Measurements from ENCODE around the gene SMAD4.

SMAD4 gene

DNA sequence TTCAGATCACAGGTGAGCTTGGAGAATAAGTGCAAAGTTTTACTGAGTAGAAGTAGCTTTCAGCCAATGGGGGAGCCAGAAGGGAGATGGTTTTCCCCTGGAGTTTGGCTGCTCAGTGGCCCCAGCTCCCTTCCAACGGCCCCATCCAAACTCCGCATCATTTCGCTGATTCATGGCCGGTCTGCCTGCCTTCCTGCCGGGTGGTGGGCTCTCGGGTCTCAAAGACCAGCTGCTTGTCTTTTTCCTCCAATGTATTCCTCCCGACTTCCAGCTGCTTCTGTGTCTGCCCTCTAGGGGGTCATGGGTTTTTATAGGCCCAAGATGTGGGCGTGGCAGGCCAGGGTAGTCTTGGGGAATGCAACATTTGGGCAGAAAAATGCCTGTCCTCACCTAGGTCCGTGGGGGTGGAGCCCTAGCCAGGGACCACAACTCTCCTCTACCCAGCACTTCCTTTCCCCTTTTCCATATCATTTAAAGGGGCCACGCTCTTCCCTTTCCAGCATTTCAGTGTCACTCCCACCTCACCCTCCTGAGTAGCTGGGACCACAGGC is 94.0 kb downstream of the SMAD4 start:
- H3K36me3 Mint-ChIP-seq, result no peaks in the 10 kb centered on the region
- DNase-seq (ENCODE audit: low spot score in 2 of 2), result no peak
- peak overlapping the region; percentile 74 for H3K27ac Mint-ChIP-seq
- no peak overlapping the region for H3K4me3 Mint-ChIP-seq
- no peaks in the 10 kb centered on the region for H3K4me1 Mint-ChIP-seq
- no peak for ATAC-seq
- H3K9me3 Mint-ChIP-seq, result no peaks in the 10 kb centered on the region

DNA sequence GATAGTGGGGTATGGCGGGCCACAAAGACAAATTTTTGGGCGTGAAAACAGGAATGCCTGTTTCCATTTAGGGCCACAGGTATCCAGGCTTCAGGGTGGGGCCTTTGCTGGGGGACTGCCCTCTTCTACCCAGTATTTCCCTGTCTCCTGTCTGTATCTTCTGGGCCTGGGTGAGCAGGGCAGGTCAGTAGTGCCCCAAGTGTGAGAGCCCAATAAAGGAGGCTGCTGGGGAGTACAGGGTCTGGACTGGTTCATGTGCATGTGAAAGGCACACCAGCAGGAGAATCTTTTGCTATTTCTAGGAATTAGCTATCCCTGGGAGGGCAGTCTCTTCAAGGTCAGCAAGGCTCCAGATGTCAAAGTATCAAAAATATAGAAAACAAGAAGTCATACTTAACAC is 96.0 kb downstream of the SMAD4 start:
- Mint-ChIP-seq H3K9me3 (no peaks in the 10 kb centered on the region), H3K4me3 (no peak overlapping the region), H3K27ac (peak overlapping the region; percentile 48), H3K4me1 (no peaks in the 10 kb centered on the region), H3K36me3 (no peaks in the 10 kb centered on the region)
- DNase-seq (ENCODE audit: low spot score in 2 of 2), result no peak
- no peak for ATAC-seq

DNA sequence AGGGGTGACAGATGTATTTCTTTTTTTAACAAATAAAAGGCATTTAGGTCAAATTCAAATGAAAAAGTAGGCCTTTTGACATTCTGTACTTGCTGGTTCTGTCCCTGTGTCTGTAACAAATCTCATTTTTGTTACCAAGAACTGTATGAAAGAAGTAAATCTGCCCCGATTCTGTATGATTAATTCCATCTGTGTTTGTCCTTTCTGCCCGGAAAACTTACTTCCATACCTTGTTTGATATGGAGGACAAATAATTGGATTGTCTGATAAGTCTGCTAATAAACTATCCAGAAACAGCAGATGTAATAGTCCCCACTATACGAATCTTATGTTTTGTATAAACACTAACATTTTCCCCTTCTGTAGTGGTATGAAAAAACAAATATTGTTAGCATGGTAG is 97.7 kb downstream of the SMAD4 start:
- Mint-ChIP-seq H3K27ac (no peak overlapping the region), H3K4me3 (no peak overlapping the region), H3K4me1 (no peaks in the 10 kb centered on the region), H3K9me3 (no peaks in the 10 kb centered on the region), H3K36me3 (no peaks in the 10 kb centered on the region)
- ATAC-seq, result no peak
- no peak for DNase-seq (ENCODE audit: low spot score in 2 of 2)

DNA sequence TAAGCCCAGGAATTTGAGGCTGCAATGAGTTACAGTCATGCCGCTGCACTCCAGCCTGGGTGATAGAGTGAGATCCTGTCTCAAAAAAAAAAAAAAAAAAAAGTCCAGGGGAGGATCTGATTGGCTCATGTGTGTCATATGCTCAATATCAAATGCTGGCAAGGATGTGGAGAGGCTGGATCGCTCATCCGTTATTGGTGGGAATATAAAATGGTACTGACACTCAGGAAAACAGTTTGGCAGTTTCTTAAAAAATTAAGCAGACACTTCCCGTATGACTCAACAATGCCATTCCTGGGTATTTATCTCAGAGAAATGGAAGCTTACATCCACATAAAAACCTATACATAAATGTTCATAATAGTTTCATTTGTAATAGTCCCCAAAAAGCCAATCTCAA is 98.5 kb downstream of the SMAD4 start:
- ATAC-seq (no peak), DNase-seq (ENCODE audit: low spot score in 2 of 2) (no peak)
- Mint-ChIP-seq H3K4me1 (no peaks in the 10 kb centered on the region), H3K36me3 (no peaks in the 10 kb centered on the region), H3K9me3 (no peaks in the 10 kb centered on the region), H3K4me3 (no peak overlapping the region), H3K27ac (no peak overlapping the region)

DNA sequence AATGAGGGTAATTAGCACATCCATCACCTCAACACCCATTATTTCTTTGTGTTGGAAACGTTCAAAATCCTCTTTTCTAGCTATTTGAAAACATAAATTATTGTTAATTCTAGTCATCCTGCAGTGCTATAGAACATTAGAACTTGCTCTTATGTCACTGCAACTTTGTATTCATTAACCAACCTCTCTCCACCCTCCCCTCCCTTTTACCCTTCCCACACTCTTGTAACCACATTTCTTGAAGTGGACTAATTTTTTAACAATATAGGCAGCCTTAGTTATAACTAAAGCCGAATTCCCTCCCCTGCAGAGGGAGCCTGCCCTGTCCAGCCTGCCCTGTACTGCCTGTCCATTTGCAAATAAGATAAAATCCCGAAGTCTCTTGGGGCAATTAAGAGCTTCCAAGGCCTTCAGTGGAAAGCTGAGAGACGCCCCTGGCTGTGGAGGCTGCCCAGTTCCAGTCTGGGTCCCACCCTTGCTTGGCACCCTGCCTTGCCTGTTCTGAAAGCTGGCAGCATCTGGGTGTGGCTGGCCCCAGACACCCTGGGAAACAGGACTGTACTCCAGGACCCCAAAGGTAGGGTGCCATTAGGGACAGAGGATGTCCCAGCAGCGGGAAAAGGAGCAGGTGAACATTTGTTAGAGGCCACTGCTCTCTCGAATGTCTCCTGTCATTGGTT is 102.4 kb downstream of the SMAD4 start:
- Mint-ChIP-seq H3K4me1 (no peaks in the 10 kb centered on the region), H3K27ac (no peak overlapping the region), H3K9me3 (no peaks in the 10 kb centered on the region), H3K36me3 (no peaks in the 10 kb centered on the region), H3K4me3 (no peak overlapping the region)
- DNase-seq (ENCODE audit: low spot score in 2 of 2), result no peak
- no peak for ATAC-seq

DNA sequence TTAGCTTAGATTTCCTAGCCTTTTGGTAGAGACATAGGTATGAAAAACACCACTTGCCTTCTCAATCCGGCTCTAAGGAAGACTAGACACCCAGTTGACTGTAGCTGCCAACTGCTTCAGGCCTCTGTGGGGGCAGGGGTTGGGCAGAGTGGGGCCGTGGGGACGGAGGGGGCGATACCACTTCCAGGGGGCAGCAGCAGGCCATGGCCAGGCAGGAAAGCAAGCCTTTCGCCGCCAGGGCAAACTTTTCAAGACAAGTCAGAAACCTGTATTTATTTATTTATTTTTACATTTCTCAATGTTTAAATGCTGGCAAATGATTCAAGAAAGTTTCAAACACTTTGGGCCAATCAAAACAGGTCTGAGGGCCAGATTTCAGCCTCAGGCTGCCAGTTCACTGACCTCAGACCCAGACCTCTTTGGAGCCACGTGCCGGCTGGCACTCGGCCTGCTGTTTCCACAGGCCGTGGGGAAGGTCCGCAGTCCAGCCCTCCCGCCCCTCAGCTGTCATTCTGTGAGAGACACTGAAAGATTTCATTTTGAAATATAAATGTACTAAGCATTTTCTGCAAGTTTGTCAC is 103.7 kb downstream of the SMAD4 start:
- H3K27ac Mint-ChIP-seq, result no peak overlapping the region
- H3K4me1 Mint-ChIP-seq, result no peaks in the 10 kb centered on the region
- ATAC-seq (no peak), DNase-seq (ENCODE audit: low spot score in 2 of 2) (no peak)
- no peak overlapping the region for H3K4me3 Mint-ChIP-seq
- H3K36me3 Mint-ChIP-seq, result no peaks in the 10 kb centered on the region
- no peaks in the 10 kb centered on the region for H3K9me3 Mint-ChIP-seq

Measured in stimulated activated effector memory CD8-positive, alpha-beta T cell treated with anti-CD3 and anti-CD28 coated beads, Interleukin-12 subunit alpha, Interleukin-12 subunit beta, amount 100 ng/mL, for 72 hours (primary cell).